AG08396 (cell line): ENCODE data around the gene TRMT6.

ENCODE experiments used
- DNase-seq: peaks from one replicate; pipeline ENCODE4 v3.0.0; 2012; ENCODE audit warnings: low spot score, mixed read lengths

Gene TRMT6

DNA sequence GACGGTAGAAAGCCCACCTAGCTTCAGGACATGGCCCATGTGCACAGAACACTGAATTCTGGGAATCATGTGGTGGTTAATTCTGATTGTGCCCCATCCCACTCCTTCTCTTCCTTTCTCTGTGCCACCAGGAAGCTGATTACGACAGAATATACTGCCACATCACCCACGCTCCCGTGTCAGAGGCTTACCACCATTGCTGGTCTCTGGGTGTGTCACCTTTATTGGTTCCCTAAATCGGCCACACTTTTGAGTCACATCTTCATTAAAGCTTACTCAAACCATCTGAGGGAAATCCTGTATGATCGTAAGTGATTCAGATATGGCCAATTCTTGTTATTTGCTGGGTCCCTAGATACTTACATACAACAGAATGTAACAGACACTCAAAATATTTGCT lies 3.1 kb downstream of the TRMT6 start:
- DNase-seq: no peak

DNA sequence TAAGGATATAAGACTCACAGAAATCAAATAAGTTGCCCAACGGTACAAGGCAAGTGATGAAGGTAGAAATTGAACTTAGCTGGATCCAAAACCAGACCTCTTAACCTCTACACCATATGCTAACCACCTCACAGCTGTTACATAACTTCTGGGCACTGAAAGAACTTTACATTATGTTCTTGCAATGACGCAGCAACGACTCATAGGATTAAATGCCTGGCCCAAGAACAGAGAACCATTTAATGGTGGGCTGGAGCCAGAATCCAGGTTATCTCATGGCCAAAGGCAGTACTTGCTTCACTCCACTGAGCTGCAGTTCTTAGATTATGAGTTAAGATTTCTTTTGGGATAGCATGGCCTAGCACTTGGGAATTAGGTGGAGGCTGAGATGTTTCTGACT lies 4.4 kb downstream of the TRMT6 start:
- DNase-seq: no peak

DNA sequence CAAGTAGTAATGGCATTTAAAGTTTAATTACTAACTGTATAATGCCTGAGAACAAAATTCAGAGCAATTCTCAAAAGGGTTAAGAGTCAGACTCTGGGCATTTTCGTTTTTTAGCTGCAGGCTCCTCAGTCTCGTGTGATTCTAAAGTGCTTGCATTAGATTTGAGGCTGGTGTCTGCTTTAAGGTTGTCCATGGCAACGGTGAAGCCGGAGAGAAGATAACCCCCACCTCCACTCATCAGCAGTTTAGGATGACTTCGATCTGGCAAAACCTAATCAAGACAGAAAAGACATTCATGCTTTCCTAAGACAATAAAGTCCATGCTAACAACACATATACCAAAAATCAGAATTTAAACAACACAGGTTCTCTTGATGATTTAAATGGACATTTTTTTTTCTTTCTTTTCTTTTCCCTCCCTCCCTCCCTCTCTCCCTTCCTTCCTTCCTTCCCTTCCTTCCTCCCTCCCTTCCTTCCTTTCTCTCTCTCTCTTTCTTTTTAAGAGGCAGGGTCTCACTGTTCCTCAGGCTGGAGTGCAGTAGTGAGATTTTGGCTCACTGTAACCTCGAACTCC lies 11.8 kb downstream of the TRMT6 start:
- no peak for DNase-seq

DNA sequence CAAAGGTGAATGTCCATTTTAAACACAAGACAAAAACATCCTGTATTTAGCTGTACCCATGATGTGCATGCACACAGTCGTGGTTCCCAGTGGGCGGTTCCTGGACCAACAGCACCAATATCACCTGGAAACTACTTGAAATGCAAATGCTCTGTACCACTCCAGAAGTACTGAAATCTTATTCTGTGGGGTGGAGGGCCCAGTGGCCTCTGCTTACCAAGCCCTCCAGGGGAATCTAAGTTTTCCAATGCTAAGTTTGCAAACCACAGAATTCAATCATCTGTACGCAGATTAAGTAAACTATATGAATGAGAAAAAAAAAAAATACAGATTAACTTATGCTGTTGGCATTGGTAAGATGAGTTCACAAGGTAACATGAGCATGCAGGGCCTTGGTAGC lies 14.1 kb downstream of the TRMT6 start:
- no peak for DNase-seq

DNA sequence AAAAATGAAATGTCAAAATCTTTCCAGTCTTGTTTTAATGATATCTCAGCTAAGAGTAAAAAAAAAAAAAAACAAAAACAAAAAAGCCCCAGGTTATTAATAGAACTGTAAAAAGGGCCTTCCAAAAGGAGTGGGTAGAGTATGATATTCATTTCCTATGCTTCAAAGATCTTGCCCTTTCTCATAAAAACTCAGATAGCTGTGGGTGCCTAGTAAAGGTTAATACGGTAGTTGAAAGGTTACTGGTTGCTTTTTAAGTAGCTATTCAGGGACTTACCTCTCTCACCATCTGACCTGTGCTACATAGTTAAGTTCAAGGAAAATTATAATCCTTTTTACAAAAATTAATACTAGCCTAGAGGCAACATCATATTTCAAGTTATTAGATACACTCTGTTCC lies 14.9 kb downstream of the TRMT6 start:
- DNase-seq: no peak

DNA sequence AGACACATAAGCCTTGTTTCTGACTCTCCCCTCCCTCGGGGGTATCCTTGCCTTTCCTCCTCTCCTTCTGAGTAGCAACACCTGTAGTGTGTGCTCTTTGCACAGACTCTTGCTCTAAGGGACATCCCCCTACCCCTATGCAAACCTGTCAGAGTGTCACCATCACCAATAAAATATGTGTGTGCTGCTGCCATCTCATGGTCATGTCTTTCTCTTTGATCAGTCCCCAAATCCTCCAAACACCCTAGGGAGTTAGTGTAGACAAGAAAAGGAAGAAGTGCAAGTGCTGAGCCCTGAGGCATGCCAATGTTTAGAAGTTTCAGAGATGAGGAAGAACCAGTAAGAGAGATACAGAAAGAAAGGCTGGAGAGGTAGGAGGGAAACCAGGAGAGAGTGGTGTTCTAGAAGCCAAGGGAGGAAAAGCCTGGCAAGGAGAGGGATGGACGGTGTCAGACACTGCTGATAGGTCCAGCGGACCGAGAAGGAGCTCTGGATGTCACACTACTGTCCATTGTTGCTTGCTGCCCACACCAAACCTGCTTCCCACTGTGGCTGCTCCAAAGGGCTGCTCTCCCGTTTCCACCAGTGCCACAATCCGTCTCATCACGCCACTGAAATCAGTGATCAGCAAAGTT lies 16.4 kb downstream of the TRMT6 start:
- no peak for DNase-seq

DNA sequence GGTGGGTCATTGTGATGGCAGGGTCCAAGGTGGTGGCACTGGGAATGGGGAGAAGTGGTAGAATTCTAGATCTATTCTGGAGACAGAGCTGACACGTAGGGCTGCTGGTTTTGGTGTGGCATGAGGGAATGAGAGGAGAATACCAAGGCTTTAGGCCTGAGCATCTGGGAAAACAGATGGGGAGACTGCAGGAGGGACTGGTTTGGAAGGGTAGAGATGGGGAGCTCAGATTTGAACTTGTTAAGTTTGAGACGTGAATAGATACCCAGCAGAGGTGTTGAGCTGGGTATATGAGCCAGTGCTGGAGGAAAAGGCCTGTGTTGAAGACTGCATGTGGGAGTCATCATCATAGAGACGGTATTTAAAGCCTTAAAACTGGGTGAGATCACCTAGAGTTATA lies 17.5 kb downstream of the TRMT6 start:
- DNase-seq: no peak

DNA sequence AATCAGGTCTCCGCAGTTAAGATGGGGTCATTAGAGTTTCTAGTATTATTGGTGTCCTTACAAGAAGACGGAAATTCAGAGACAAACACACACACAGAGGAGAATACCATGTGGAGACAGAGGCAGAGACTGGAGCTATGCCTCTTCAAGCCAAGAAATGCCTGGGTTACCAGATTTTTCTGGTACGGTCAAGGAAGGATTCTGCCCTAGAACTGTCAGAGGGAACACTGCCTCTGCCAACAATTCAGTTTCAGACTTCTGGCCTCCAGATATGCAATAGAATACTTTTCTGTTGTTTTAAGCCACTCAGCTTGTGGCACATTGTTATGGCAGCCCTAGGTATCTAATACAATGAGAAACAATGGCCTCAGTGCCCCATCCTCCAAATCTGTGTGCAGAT lies 18.9 kb downstream of the TRMT6 start:
- no peak for DNase-seq

DNA sequence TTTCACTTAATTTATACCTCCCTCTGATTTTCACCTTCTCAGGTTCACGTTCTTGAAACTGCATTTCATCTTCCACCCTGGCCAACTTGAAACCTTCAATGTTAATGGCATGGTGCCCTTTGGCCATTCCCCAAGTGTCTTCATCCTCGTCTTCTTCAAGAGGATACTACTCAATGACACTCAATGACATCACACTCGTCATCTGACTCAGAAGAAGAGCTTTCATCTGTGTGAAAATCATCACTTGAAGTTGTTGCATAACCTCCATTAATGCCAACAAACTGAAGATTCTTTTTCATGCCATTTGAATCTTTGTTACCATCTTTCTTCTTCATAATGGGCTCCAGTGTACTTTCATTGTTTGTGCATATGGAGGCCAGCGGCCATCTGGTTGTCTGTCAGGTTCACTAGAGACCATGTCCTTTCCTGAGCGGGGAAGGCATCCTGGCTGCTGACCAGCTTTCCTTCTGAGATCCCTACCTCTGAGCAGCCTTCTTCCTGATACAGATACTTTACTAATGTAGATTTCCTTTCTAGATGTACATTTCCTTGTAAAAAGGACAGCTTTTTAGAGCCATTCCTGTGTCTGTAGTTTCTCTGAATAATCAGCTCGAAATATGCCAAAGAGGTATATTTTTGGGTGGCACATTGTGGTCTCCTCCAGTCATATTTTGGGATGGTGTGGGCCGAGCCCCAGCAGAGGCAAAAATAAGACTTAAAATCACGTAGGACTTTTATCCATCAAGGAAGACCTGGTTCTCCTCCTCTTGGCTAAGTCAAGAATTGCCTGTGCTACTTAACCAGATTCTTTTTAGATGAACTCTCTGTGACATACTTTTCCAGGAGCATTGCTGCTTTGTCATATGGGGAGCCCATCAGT lies 21.3 kb downstream of the TRMT6 start:
- DNase-seq: no peak

DNA sequence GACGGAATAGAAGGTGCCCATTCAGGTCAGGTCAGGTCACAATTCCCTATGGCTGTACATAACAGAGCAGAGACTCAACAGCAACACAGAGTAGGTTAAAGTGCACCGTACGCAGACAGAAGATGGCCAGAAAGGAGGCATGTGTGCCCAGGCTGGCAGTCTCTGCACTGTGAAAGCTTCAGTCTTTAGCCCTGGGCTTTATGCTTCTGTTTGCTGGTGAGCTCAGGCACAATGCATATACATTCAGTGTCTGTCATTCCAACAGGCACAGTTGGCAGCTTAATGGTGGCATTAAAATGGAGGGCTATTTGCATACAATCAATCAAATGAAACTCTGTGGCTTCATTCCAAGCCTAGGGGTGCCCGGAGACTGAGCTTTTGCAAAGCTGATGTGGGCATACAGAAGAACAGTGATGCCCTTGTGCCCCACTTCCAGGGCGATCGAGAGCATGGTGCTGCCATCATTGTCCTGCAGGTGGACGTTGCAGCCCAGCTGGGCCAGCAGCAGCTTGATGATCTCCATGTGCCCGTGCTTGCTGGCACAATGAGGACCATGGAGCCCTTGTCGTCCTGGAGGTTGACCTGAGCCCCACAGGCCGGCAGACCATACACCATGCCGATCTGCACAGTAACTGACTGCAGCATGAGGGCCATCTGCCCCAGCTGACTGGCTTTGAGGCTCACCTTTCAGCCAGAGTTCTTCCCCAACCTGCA lies 22.4 kb downstream of the TRMT6 start:
- no peak for DNase-seq

DNA sequence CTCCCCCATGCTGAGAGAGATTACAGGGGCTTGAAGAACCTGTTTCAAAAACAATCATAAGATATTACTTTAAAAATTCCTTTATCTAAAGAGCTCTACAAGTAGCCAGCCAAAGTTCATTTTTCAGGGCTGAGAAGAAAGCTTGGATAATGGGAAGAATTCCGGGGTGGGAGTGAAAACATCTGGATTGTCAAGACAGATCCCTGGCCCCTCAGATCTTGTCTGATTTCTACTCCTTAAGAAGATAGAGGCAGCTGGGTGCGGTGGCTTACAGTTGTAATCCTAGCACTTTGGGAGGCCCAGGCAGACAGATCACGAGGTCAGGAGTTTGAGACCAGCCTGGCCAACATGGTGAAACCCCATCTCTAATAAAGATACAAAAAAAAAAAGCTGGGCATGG lies 24.8 kb downstream of the TRMT6 start:
- DNase-seq: no peak

DNA sequence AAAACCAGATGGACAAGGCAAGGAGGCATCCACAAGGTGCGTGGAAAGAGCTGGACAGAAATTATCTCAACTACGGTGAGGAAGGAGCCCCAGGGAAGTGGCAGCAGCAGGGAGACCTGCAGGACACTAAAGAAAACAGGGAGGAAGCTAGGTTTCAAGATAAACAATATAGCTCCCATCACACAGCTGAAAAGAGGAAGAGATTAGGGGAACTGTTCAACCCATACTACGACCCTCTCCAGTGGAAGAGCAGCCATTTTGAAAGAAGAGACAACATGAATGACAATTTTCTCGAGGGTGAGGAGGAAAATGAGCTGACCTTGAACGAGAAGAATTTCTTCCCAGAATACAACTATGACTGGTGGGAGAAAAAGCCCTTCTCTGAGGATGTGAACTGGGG lies 26.8 kb downstream of the TRMT6 start:
- DNase-seq: no peak

DNA sequence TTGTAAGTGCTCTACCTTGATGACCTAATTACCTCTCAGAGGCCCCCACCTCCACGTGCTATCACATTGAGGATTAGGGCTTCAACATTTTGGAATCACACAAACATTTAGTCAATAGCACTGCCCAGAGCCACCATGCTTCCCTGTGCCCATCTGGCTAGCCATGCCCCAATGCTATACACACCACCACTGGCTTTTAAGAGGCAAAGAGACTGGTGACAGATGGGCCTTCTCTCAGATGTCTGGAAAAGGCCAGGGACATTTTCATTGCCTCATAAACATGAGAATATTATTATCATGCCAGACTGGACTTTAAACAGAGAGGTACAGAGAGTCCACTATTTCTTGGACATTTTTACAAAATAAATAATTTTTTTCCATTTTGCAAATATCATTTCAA lies 29.8 kb downstream of the TRMT6 start:
- no peak for DNase-seq

DNA sequence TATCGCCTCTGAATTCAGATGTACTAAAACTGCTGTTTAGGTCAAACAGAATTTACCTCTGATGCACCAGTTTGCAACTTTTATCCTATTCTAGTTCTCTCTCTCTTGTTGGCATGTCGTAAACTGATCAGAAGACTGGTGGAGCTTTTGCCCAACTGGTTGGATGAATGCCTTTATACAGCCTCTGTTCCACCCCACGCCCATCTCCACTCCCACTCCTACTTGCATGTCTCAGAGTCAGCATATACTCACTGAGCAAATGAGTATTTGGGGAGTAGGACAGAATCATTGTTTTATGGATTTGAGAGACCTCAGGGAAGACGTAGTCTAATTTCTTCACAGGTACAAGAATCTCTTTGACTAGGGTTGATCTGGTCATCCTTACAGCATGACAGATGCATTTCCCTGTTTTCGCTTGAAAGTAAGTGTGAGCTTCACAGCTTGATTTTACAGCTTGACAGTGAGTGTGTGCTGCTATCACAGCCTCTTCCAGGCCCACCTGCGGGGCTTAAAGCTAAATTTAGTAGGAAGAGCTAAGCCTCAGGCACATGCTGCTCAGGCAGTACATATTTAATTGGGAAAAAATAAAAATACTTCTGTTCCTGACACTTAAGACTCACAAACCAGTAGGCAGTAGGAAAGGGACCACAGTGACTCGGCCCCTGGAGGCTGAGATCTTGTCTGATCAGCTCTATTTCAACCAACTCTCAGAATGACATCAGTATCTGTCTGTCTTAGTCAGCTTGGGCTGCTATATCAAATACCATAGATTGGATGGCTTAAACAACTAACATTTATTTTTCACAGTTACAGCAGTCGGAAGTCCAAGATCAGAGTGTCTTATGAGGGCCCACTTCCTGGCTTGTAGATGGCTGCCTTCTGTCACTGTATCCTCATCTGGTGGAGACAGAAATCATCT lies 30.4 kb downstream of the TRMT6 start:
- DNase-seq: no peak

DNA sequence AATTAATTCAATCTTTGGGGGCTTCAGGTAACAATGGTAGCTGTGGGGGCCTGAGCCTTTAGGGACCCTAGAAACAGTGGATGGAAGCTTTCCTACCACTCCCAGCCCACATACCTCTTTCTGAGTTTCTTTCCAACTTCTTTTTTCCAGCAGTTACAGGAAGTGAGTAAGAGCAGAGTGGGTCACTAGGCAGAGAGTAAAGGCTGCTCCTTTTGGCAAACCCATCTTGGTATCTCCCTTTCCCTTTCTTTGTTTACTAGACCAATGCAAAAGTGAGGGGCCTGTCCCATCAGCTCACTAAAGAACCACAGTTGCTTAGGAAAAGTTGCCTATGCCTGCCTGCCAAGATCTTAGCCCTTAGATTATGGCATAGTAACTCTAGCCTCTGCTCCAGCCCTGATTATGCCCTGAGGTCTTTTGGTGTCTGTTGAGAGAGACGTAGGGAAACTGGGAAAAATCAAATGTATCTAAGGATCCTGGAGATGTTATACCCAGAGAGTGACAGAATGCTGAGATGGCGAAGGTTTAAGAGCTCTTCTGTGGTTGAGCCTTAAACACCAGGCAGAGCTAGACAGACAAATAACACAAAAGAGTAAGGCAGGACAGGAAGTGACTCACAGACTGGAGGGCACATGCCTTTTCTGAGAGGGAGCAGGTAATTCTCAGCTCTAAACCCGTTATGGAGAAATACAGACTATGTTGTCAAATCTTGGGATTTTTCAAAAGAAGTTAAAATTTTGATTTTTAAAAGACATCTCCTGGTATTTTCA lies 31.3 kb downstream of the TRMT6 start:
- peak; percentile 35 for DNase-seq

DNA sequence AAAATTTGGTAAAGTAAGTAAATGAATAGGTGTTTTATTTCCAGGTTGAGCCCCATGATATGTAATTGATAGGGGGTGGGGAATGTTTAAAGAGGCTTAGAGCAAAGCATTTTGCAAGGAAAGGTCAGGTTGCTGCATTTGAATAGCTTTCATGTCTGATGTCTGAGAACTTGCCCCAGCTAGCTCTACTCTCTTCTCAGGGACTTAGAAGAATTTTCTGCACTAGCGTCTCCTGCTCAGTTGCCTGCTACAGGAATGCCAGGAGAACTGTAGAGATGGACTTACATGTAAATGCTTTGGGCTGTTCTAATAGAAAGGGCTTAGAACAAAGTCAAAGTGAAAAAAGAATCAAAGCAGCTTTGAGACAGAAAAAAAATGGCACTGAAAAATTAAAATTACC lies 35.5 kb downstream of the TRMT6 start:
- no peak for DNase-seq

DNA sequence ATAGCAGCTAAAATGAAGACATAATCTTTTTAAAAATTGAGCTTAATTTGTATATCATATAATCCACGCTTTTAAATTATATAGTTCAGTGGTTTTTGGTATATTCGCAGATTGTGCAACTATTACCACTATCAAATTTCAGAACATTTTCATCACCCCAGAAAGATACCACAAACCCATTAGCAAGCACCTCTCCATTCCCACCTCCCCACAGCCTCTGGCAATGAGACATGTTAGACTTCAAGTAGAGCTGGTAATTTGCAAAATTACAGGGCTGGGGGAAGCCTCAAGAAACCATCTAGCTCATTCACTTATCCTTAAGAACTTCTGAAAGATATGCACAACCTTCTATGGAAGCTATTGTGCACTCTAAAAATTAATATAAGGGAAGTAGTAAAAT lies 37.2 kb downstream of the TRMT6 start:
- DNase-seq: no peak

DNA sequence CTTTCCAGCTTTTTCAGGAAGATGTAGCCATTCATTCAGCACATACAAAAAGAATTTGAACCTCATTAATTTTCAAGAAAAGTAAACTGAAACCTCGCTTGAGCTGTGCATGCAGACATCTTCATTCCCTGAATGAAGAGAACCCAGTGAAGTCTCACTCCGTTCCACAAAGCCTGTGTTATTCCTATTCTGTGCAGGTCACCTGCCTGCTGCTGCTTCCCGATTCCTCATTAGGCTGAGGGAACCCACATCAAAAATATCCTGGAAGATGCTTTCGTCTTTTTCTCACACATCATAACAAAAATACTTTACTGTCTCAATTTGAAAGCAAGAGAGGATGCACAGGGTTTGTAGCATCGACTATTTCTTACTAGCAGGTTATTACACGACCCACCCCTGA lies 40.1 kb downstream of the TRMT6 start:
- DNase-seq: no peak

DNA sequence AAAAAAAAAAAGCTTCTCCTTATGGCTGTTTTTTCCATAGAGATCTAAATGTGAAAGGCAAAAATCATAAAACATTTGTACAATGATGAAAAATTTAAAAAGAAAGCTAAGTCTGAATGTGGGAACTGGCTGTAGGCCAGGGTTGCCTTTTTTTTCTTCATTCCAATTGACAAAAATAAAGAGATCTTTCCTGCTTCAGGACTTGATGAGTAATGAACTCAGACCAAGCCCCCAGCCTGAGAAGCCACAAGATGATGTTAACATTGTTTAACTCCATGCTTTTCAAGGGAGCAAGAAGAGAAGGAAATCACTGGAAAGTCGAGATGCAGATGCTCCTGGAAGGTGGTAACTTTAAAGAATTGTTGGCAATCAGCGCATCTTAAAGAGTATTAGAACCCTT lies 41.4 kb downstream of the TRMT6 start:
- no peak for DNase-seq

DNA sequence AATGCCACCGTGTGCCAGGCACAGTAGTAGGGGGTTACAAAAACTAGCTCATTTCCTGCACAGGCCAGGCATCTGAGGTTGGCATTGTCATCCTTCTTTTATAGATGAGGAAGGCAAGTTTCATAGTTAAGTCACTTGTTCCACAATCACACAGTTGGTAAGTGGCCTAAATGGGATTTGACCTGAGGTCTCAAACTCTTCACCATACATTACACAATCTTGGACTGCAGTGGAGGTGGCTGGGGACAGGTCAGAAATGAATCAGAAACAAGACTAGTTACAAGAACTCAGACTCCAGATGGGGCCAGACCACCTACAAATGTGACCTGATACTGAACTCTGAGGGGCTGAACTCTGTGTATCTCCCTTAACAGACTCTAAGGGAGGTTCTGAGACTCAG lies 49.4 kb downstream of the TRMT6 start:
- no peak for DNase-seq

DNA sequence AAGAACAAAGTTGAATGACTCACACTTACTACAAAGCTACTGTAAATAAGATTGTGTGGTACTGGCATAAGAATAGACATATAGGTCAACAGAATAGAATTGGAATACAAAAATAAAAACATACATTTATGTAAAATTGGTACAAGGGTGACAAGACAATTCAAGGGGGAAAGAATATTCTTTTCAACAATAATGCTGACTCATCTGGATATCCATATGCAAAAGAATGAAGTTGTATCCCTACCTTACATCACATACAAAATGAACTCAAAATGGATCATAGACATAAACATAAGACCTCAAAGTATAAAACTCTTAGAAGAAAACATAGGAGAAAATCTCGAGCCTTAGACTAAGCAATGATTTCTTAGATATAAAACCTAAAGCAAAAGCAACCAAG lies 50.9 kb downstream of the TRMT6 start:
- no peak for DNase-seq
